ENCODE data around the gene AMPH. TPM values are rescaled to one million over a fixed set of nuclear protein-coding genes. Genes with fewer than 3 reads are reported as not detected.

Gene AMPH
- total RNA-seq, 1 experiment from 2014 or later = not detected

DNA sequence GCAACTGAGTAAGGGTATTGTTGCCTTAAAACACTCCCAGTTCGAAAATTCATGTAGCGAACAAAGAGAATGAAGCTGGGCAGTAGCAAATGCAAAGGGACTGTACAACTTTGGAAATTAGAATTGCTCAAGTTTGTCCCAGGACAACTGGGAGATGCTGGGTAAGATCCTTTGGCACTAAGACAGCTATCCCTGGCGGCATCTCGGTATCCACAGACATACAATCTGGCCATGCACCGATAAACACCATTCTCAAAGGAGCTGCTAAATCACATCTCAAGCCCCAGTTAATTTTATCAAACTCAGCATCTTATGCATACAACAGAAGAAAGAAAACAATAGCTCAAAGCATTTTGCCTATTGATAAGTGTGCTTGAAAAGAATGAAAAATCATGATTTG lies 177.3 kb downstream of the AMPH start:
- CTCF ChIA-PET = no interaction called here
- Histone ChIP-seq H3K27ac (ENCODE audit: low read length) (no peak overlapping the region), H3F3A (ENCODE audit: low read length, unreplicated experiment) (no peaks in the 10 kb centered on the region), H3K36me3 (ENCODE audit: low read depth, low read length) (no peaks in the 10 kb centered on the region), H3K9ac (ENCODE audit: low read length) (no peak overlapping the region), H3K9me2 (replicated peaks; ENCODE audit: low read length) (no peaks in the 10 kb centered on the region), H3K4me1 (ENCODE audit: insufficient read depth, low read length) (no peaks in the 10 kb centered on the region), H3K4me2 (ENCODE audit: low read length) (no peak overlapping the region), H3K79me2 (ENCODE audit: low read length) (no peaks in the 10 kb centered on the region), H3K4me3 (ENCODE audit: low read length) (no peak overlapping the region), H2AFZ (ENCODE audit: low read length) (no peak overlapping the region), H4K20me1 (ENCODE audit: low read length) (no peaks in the 10 kb centered on the region), H3K27me3 (ENCODE audit: low read length) (peaks cover 35% of the 10 kb centered on the region), H3K9me3 (ENCODE audit: low read length) (no peaks in the 10 kb centered on the region)
- BruUV-seq (replicated peaks) = no TSS peak
- intact Hi-C loops (cut with micrococcal nuclease) = no loop called here
- ATAC-seq = no peak
- TF ChIP-seq EZH2phosphoT487 (IDR thresholded peaks at IDR 0.05; ENCODE audit: borderline replicate concordance, low read length) (no peak), EZH2 (IDR thresholded peaks at IDR 0.05; ENCODE audit: low read length, unreplicated experiment) (no peak), CTCF (conservative IDR thresholded peaks at IDR 0.05; ENCODE audit: low read depth, low read length) (no peak)
- POLR2A ChIA-PET (ENCODE audit: unreplicated experiment) = no interaction called here
- DNase-seq = no peak

DNA sequence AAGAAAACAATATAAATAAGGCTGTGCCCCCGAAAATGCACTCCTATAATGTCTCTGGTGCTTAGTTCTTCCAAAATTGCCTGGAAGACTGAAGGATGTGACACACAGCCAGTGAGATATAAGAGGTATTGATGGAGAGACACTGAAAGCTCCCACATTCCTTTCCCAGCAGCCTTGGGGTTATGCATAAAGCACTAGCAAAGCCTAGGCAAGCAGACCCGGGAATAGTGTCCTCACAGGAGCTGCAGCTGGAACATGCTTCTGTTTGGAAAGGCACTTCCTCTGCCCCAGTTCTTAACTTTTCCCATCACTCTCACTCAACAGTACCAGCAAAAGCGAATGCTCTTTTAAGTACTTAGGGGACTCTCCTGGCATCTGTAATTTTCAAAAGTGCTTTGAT lies 178.0 kb downstream of the AMPH start:
- no peak for DNase-seq
- Histone ChIP-seq H3K4me3 (ENCODE audit: low read length) (no peak overlapping the region), H3F3A (ENCODE audit: low read length, unreplicated experiment) (no peaks in the 10 kb centered on the region), H2AFZ (ENCODE audit: low read length) (no peak overlapping the region), H3K79me2 (ENCODE audit: low read length) (no peaks in the 10 kb centered on the region), H3K9ac (ENCODE audit: low read length) (no peak overlapping the region), H3K4me1 (ENCODE audit: insufficient read depth, low read length) (no peaks in the 10 kb centered on the region), H3K36me3 (ENCODE audit: low read depth, low read length) (no peaks in the 10 kb centered on the region), H3K27ac (ENCODE audit: low read length) (no peak overlapping the region), H3K4me2 (ENCODE audit: low read length) (no peak overlapping the region), H3K27me3 (ENCODE audit: low read length) (peaks cover 36% of the 10 kb centered on the region), H3K9me3 (ENCODE audit: low read length) (no peaks in the 10 kb centered on the region), H3K9me2 (replicated peaks; ENCODE audit: low read length) (no peaks in the 10 kb centered on the region), H4K20me1 (ENCODE audit: low read length) (no peaks in the 10 kb centered on the region)
- TF ChIP-seq EZH2 (IDR thresholded peaks at IDR 0.05; ENCODE audit: low read length, unreplicated experiment) = no peak
- TF ChIP-seq CTCF (conservative IDR thresholded peaks at IDR 0.05; ENCODE audit: low read depth, low read length) = no peak
- no peak for TF ChIP-seq EZH2phosphoT487 (IDR thresholded peaks at IDR 0.05; ENCODE audit: borderline replicate concordance, low read length)
- ChIA-PET CTCF (no interaction called here), POLR2A (ENCODE audit: unreplicated experiment) (no interaction called here)
- intact Hi-C loops (cut with micrococcal nuclease) = no loop called here
- no TSS peak for BruUV-seq (replicated peaks)
- ATAC-seq = no peak

GRCh38 chr7:38452681-38453108 lies 178.5 kb downstream of the AMPH start:
- Histone ChIP-seq H3K9me2 (replicated peaks; ENCODE audit: low read length) (no peaks in the 10 kb centered on the region), H3K4me3 (ENCODE audit: low read length) (no peak overlapping the region), H3K36me3 (ENCODE audit: low read depth, low read length) (no peaks in the 10 kb centered on the region), H3K9ac (ENCODE audit: low read length) (no peak overlapping the region), H3K27me3 (ENCODE audit: low read length) (peaks cover 36% of the 10 kb centered on the region), H3K4me2 (ENCODE audit: low read length) (no peak overlapping the region), H3K9me3 (ENCODE audit: low read length) (no peaks in the 10 kb centered on the region), H3F3A (ENCODE audit: low read length, unreplicated experiment) (no peaks in the 10 kb centered on the region), H4K20me1 (ENCODE audit: low read length) (no peaks in the 10 kb centered on the region), H3K27ac (ENCODE audit: low read length) (no peak overlapping the region), H2AFZ (ENCODE audit: low read length) (no peak overlapping the region), H3K79me2 (ENCODE audit: low read length) (no peaks in the 10 kb centered on the region), H3K4me1 (ENCODE audit: insufficient read depth, low read length) (no peaks in the 10 kb centered on the region)
- POLR2A ChIA-PET (ENCODE audit: unreplicated experiment) = no interaction called here
- DNase-seq = no peak
- ATAC-seq = no peak
- CTCF ChIA-PET = no interaction called here
- BruUV-seq (replicated peaks) = no TSS peak
- intact Hi-C loops (cut with micrococcal nuclease) = loop anchor here (1.0 kb wide), 2 partner anchors 208 to 296 kb away; no protein-coding TSS in a partner anchor
- TF ChIP-seq CTCF (conservative IDR thresholded peaks at IDR 0.05; ENCODE audit: low read depth, low read length) (no peak), EZH2 (IDR thresholded peaks at IDR 0.05; ENCODE audit: low read length, unreplicated experiment) (no peak), EZH2phosphoT487 (IDR thresholded peaks at IDR 0.05; ENCODE audit: borderline replicate concordance, low read length) (no peak)
